Stimulated activated CD4-positive, alpha-beta T cell treated with anti-CD3 and anti-CD28 coated beads, TNF-alpha, amount 100 ng/mL, for 1 hour (primary cell): ENCODE measurements around the gene STX5.
A peak's percentile ranks its signal among the peaks of the same experiment; 100 is the strongest.
"Not testable (repeated sequence)": the region's sequence is repeated elsewhere in the genome, so short reads cannot be mapped to it uniquely, and the experiment has no call there.

Source experiments
- DNase-seq, 3 donors: peaks; one replicate each; pipeline ENCODE4 v3.0.0-alpha.2; 2020; ENCODE audit warnings: low read depth in 3 of 3, low spot score in 1 of 3

Gene STX5

GRCh38 chr11:62854013-62854824, 22.4 kb upstream of the STX5 start:
- DNase-seq: no peak

GRCh38 chr11:62853279-62853965, 21.6 kb upstream of the STX5 start:
- DNase-seq: no peak

GRCh38 chr11:62852523-62853188, 20.8 kb upstream of the STX5 start:
- DNase-seq: no peak

GRCh38 chr11:62851807-62852522, 20.1 kb upstream of the STX5 start:
- DNase-seq: no peak

- no peak for DNase-seq
These were observed 19.3 kb upstream of the STX5 start for GRCh38 chr11:62850911-62851806.

GRCh38 chr11:62847767-62848314, 16.0 kb upstream of the STX5 start:
- no peak for DNase-seq

GRCh38 chr11:62846177-62846576, 14.3 kb upstream of the STX5 start:
- no peak for DNase-seq

- DNase-seq: no peak
These were observed 12.3 kb upstream of the STX5 start for GRCh38 chr11:62844154-62844553.

- DNase-seq: no peak
These were observed 11.6 kb upstream of the STX5 start for GRCh38 chr11:62843466-62843865.

- DNase-seq: not testable (repeated sequence)
These were observed 11.0 kb upstream of the STX5 start for GRCh38 chr11:62842891-62843290.

GRCh38 chr11:62842171-62842741, 10.4 kb upstream of the STX5 start:
- no peak for DNase-seq

GRCh38 chr11:62841361-62842170, 9.7 kb upstream of the STX5 start:
- DNase-seq: peak; percentile 71 to 75 (median 74)

- DNase-seq: peak; percentile 39 to 69 (median 42)
These were observed 9.0 kb upstream of the STX5 start for GRCh38 chr11:62840721-62841360.

- DNase-seq: peak; percentile 74 to 80 (median 77)
These were observed 7.4 kb upstream of the STX5 start, which contains the start of gene WDR74 for GRCh38 chr11:62839050-62839945. Gene WDR74, minus strand, starts transcription at chr11:62839590. Its CDS starts 20 bp downstream, at chr11:62839570.

- no peak for DNase-seq
These were observed 3.5 kb upstream of the STX5 start for GRCh38 chr11:62835336-62835735.

GRCh38 chr11:62832336-62833234, 734 bp upstream of the STX5 start, which contains the start of gene TEX54:
Gene TEX54, minus strand, starts transcription at chr11:62832841.
- DNase-seq: no peak
